SK-N-SH treated with all-trans-retinoic acid at 6 μM for 48 hours (cell line): ENCODE measurements around the gene GOLGA6A.

Experiments used
- ISL1 ChIP-seq: fragments of 250-450 bp; sonication (Bioruptor Pico); IDR thresholded peaks from 2 replicates; pipeline ENCODE4 v2.1.2; 2022; ENCODE audit warnings: mild to moderate bottlenecking, moderate library complexity
- ZFP3 ChIP-seq: fragments of 250-450 bp; sonication (Bioruptor Pico); IDR thresholded peaks from 2 replicates; pipeline ENCODE4 v1.5.0; 2020; ENCODE audit warnings: mild to moderate bottlenecking, moderate library complexity
- ZFP30 ChIP-seq: fragments of 450-650 bp; formaldehyde crosslinking; IDR thresholded peaks from 2 replicates; pipeline ENCODE4 v1.5.0; 2022; ENCODE audit warnings: mild to moderate bottlenecking, moderate library complexity
- TF ChIP-seq, protein P1 (sequence below): fragments of 250-450 bp; sonication (Bioruptor Pico); IDR thresholded peaks from 2 replicates; pipeline ENCODE4 v1.8.0; 2020; ENCODE audit warnings: mild to moderate bottlenecking, moderate library complexity, borderline replicate concordance

DNA sequence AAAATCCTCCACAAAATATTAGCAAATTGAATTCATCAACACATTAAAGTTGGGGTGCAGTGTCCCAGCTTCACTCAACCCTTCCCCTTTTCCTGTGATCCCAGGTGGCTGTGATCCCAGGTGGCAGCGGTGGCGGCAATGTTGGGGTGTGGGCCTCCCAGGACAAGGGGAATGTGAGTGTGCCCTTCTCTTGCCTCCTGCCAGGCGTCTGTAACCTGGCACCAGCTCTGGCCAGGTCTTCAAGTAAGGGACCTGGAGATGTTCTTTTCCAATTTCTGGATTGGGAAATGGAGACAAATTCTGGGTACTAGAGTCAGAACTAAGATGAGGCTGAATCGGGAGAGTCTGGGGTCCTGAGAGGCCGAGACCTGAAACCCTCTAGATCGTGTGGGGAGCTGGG is 20.1 kb downstream of the GOLGA6A start:
- no peak for TF ChIP-seq ZFP3 (CRISPR knock-in tag)
- TF ChIP-seq ZFP30 (CRISPR knock-in tag), result no peak
- no peak for TF ChIP-seq ISL1
- TF ChIP-seq, protein P1, sequence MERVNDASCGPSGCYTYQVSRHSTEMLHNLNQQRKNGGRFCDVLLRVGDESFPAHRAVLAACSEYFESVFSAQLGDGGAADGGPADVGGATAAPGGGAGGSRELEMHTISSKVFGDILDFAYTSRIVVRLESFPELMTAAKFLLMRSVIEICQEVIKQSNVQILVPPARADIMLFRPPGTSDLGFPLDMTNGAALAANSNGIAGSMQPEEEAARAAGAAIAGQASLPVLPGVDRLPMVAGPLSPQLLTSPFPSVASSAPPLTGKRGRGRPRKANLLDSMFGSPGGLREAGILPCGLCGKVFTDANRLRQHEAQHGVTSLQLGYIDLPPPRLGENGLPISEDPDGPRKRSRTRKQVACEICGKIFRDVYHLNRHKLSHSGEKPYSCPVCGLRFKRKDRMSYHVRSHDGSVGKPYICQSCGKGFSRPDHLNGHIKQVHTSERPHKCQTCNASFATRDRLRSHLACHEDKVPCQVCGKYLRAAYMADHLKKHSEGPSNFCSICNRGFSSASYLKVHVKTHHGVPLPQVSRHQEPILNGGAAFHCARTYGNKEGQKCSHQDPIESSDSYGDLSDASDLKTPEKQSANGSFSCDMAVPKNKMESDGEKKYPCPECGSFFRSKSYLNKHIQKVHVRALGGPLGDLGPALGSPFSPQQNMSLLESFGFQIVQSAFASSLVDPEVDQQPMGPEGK (CRISPR knock-in tag), result no peak
